SU-DHL-6 (cell line): Measurements from ENCODE around the gene CFAP74.

Source experiments
- H2AFZ ChIP-seq: fragments of 200-600 bp; sonication (generic); 2 replicates; pipeline ENCODE4 v1.6.1; 2014; ENCODE audit warnings: low read depth, mild to moderate bottlenecking, moderate library complexity, mixed read lengths, antibody characterized with exemption, low read length; ENCODE audit not compliant: severe bottlenecking
- H3F3A ChIP-seq: fragments of 200-600 bp; shearing (Covaris generic); 2 replicates; pipeline ENCODE4 v1.6.0; 2016; ENCODE audit warnings: antibody characterized with exemption, mild to moderate bottlenecking; ENCODE audit not compliant: insufficient read depth
- H3K27ac ChIP-seq: fragments of 200-600 bp; sonication (generic); 2 replicates; pipeline ENCODE4 v1.5.1; 2016; ENCODE audit warnings: low read depth, mild to moderate bottlenecking, low read length, moderate library complexity, mixed read lengths
- H3K27me3 ChIP-seq: fragments of 200-600 bp; sonication (generic), shearing (Covaris generic); 2 replicates; pipeline ENCODE4 v1.6.0; 2014; ENCODE audit warnings: mild to moderate bottlenecking, low read length
- H3K36me3 ChIP-seq: fragments of 200-600 bp; sonication (generic); 2 replicates; pipeline ENCODE4 v1.6.1; 2014; ENCODE audit warnings: mild to moderate bottlenecking, low read length, mixed read lengths
- H3K4me2 ChIP-seq: fragments of 300-600, 200-600 bp; shearing (Covaris generic), sonication (generic); 2 replicates; pipeline ENCODE4 v1.6.0; 2014; ENCODE audit warnings: low read length, low read depth, mild to moderate bottlenecking; ENCODE audit not compliant: poor library complexity, severe bottlenecking
- H3K4me3 ChIP-seq: fragments of 200-600 bp; sonication (generic); 2 replicates; pipeline ENCODE4 v1.5.1; 2014; ENCODE audit warnings: antibody characterized with exemption, low read length, mild to moderate bottlenecking, mixed read lengths; ENCODE audit not compliant: insufficient read depth, poor library complexity, severe bottlenecking
- H3K79me2 ChIP-seq: fragments of 200-600 bp; sonication (generic); 2 replicates; pipeline ENCODE4 v1.6.1; 2014; ENCODE audit warnings: mild to moderate bottlenecking, low read length, moderate library complexity; ENCODE audit not compliant: insufficient read depth
- H3K9ac ChIP-seq: fragments of 200-600 bp; sonication (generic); 2 replicates; pipeline ENCODE4 v1.7.0; 2014; ENCODE audit warnings: mild to moderate bottlenecking, low read length
- H3K9me2 ChIP-seq: fragments of 200-600 bp; sonication (generic); replicated peaks from 2 replicates; pipeline ENCODE4 v1.6.1; 2014; ENCODE audit warnings: low read length; ENCODE audit not compliant: insufficient read depth
- H3K9me3 ChIP-seq: fragments of 200-600 bp; sonication (generic); 2 replicates; pipeline ENCODE4 v1.6.1; 2014; ENCODE audit warnings: low read length, mixed read lengths; ENCODE audit not compliant: insufficient read depth
- H4K20me1 ChIP-seq: fragments of 200-600 bp; sonication (generic); 2 replicates; pipeline ENCODE4 v1.6.1; 2014; ENCODE audit warnings: low read depth, mild to moderate bottlenecking, antibody characterized with exemption, low read length, moderate library complexity, mixed read lengths
- CTCF ChIP-seq: fragments of 200-600 bp; sonication (generic); IDR thresholded peaks from one replicate; pipeline ENCODE4 v1.5.1; 2017; ENCODE audit warnings: antibody characterized with exemption, mild to moderate bottlenecking, low read length, moderate library complexity; ENCODE audit not compliant: insufficient read depth, poor library complexity, severe bottlenecking
- EZH2phosphoT487 ChIP-seq: fragments of 200-600 bp; sonication (generic), shearing (Covaris generic); conservative IDR thresholded peaks from 2 replicates; pipeline ENCODE4 v1.6.1; 2018; ENCODE audit warnings: mild to moderate bottlenecking, antibody characterized with exemption, low read length, moderate library complexity, mixed read lengths

The CFAP74 gene

GRCh38 chr1:2046953-2047748 is 43.6 kb upstream of the CFAP74 start:
- Histone ChIP-seq H3K36me3 (no peaks in the 10 kb centered on the region), H3K9ac (no peak overlapping the region), H3K79me2 (no peaks in the 10 kb centered on the region), H3F3A (no peaks in the 10 kb centered on the region), H4K20me1 (no peaks in the 10 kb centered on the region), H3K4me2 (no peak overlapping the region), H3K27ac (no peak overlapping the region), H3K27me3 (no peaks in the 10 kb centered on the region), H3K4me3 (no peak overlapping the region), H2AFZ (no peak overlapping the region), H3K9me2 (no peaks in the 10 kb centered on the region), H3K9me3 (no peaks in the 10 kb centered on the region)
- TF ChIP-seq EZH2phosphoT487 (no peak), CTCF (no peak)

- Histone ChIP-seq H3K79me2 (no peaks in the 10 kb centered on the region), H3K4me2 (no peak overlapping the region), H3K4me3 (no peak overlapping the region), H2AFZ (no peak overlapping the region), H3F3A (no peaks in the 10 kb centered on the region), H3K9ac (no peak overlapping the region), H3K27ac (no peak overlapping the region), H3K9me3 (no peaks in the 10 kb centered on the region), H3K36me3 (no peaks in the 10 kb centered on the region), H3K9me2 (no peaks in the 10 kb centered on the region), H4K20me1 (no peaks in the 10 kb centered on the region), H3K27me3 (no peaks in the 10 kb centered on the region)
- TF ChIP-seq EZH2phosphoT487, result 0 out of 2 replicates have a peak, but pooled peaks have one; percentile 18
- peak; percentile 65 for TF ChIP-seq CTCF
Observed at GRCh38 chr1:2046174-2046917, 42.8 kb upstream of the CFAP74 start.

- no peak for TF ChIP-seq CTCF
- no peak for TF ChIP-seq EZH2phosphoT487
- H2AFZ ChIP-seq, result no peak overlapping the region
- H3F3A ChIP-seq, result no peaks in the 10 kb centered on the region
- no peak overlapping the region for H3K4me3 ChIP-seq
- H3K79me2 ChIP-seq, result no peaks in the 10 kb centered on the region
- no peaks in the 10 kb centered on the region for H3K27me3 ChIP-seq
- no peaks in the 10 kb centered on the region for H3K9me3 ChIP-seq
- no peaks in the 10 kb centered on the region for H3K9me2 ChIP-seq
- no peak overlapping the region for H3K27ac ChIP-seq
- H4K20me1 ChIP-seq, result no peaks in the 10 kb centered on the region
- no peak overlapping the region for H3K4me2 ChIP-seq
- H3K36me3 ChIP-seq, result no peaks in the 10 kb centered on the region
- H3K9ac ChIP-seq, result no peak overlapping the region
Observed at GRCh38 chr1:2045468-2046173, 42.0 kb upstream of the CFAP74 start.
